Mucosa of descending colon (tissue), 3 donors: Measurements from ENCODE around the gene FTCD. TPM values are rescaled to one million over a fixed set of nuclear protein-coding genes. Genes with fewer than 3 reads are reported as not detected.
"Not testable (repeated sequence)": the region's sequence is repeated elsewhere in the genome, so short reads cannot be mapped to it uniquely, and the experiment has no call there.

Source experiments
- ATAC-seq: fragments of 200-7000 bp; cut with Tn5 transposase; one replicate; pipeline ENCODE4 v1.9.1; 2020; ENCODE audit warnings: mild to moderate bottlenecking, moderate library complexity
- DNase-seq, 3 donors: peaks; one replicate each; pipeline ENCODE4 v3.0.0-alpha.2; 2020
- H3K36me3 ChIP-seq: fragments of 200-600 bp; one replicate; pipeline ENCODE4 v1.8.0; 2021; ENCODE audit warnings: low read depth, mild to moderate bottlenecking
- H3K4me1 ChIP-seq: fragments of 200-600 bp; one replicate; pipeline ENCODE4 v1.8.0; 2021; ENCODE audit warnings: low read depth, mild to moderate bottlenecking
- H3K4me3 ChIP-seq: fragments of 200-600 bp; one replicate; pipeline ENCODE4 v1.8.0; 2021; ENCODE audit warnings: mild to moderate bottlenecking
- H3K9me3 ChIP-seq: fragments of 200-600 bp; one replicate; pipeline ENCODE4 v1.8.0; 2021; ENCODE audit warnings: mild to moderate bottlenecking
- CTCF ChIP-seq: fragments of 200-600 bp; IDR thresholded peaks from one replicate; pipeline ENCODE4 v1.8.0; 2022; ENCODE audit warnings: antibody characterized with exemption, mild to moderate bottlenecking
- intact Hi-C, 2 donors: fragments of 100-400 bp; cut with DNase I in 1 of 2; cut with micrococcal nuclease in 1 of 2; formaldehyde crosslinking; loops; one replicate each; pipeline versions ENCODE4 v1.11.0 to v1.11.1; 2022; cut with DNase I, micrococcal nuclease
- total RNA-seq, 3 donors: library from RNA; stranded (reverse); fragmentation: NEBNext Ultra II Directional in 2 of 3; extraction: Animal tissue kit (Norgen Biotek cat#: 25700) in 2 of 3; gene quantifications; one replicate each; pipeline versions ENCODE4 v1.2.1 to v1.2.4, GENCODE V29; 2021 to 2023
- donor health status: DM: no; HTN: no; CAD: no; lungs with moderate emphysema.
- donor health status: DM: no; HTN: no; CAD: no.
- donor health status: DM: no; HTN: yes; CAD: no.

FTCD gene
- total RNA-seq, 3 donors from 2014 or later: 0.36 to 2.1 TPM; not detected in 1

GRCh38 chr21:46172863-46173528 is 17.6 kb upstream of the FTCD start:
- H3K4me1 ChIP-seq: no peaks in the 10 kb centered on the region
- ATAC-seq (no peak), DNase-seq (no peak)
- intact Hi-C loops: no loop called here
- no peak for TF ChIP-seq CTCF
- H3K9me3 ChIP-seq: peaks cover 13% of the 10 kb centered on the region
- H3K36me3 ChIP-seq: no peaks in the 10 kb centered on the region
- no peak overlapping the region for H3K4me3 ChIP-seq

GRCh38 chr21:46171996-46172862 is 16.9 kb upstream of the FTCD start:
- TF ChIP-seq CTCF: no peak
- H3K4me3 ChIP-seq: no peak overlapping the region
- H3K4me1 ChIP-seq: no peaks in the 10 kb centered on the region
- DNase-seq (no peak), ATAC-seq (no peak)
- peaks cover 13% of the 10 kb centered on the region for H3K9me3 ChIP-seq
- intact Hi-C loops: no loop called here
- H3K36me3 ChIP-seq: no peaks in the 10 kb centered on the region

- no peaks in the 10 kb centered on the region for H3K4me1 ChIP-seq
- DNase-seq: no peak
- intact Hi-C loops: no loop called here
- no peak for ATAC-seq
- peaks cover 13% of the 10 kb centered on the region for H3K9me3 ChIP-seq
- no peak for TF ChIP-seq CTCF
- H3K4me3 ChIP-seq: no peak overlapping the region
- H3K36me3 ChIP-seq: no peaks in the 10 kb centered on the region
These were observed 16.2 kb upstream of the FTCD start for GRCh38 chr21:46171585-46171984.

- ATAC-seq, H3K4me3 ChIP-seq, DNase-seq, H3K36me3 ChIP-seq, H3K4me1 ChIP-seq, intact Hi-C loops: not testable (repeated sequence)
- peaks cover 13% of the 10 kb centered on the region for H3K9me3 ChIP-seq
These were observed 15.2 kb upstream of the FTCD start for GRCh38 chr21:46170436-46171193.

- no peaks in the 10 kb centered on the region for H3K9me3 ChIP-seq
- no peak for TF ChIP-seq CTCF
- intact Hi-C loops: no loop called here
- H3K4me3 ChIP-seq: no peak overlapping the region
- H3K36me3 ChIP-seq: no peaks in the 10 kb centered on the region
- ATAC-seq: no peak
- DNase-seq: no peak
- H3K4me1 ChIP-seq: no peaks in the 10 kb centered on the region
These were observed 13.4 kb upstream of the FTCD start for GRCh38 chr21:46168659-46169386.
